SK-N-SH (cell line): ENCODE results near the gene LRMDA. TPM values are rescaled to one million over a fixed set of nuclear protein-coding genes. Genes with fewer than 3 reads are reported as not detected.

Experiments
- CTCF ChIA-PET: fragments of 300-600, 350-600 bp; formaldehyde crosslinking; extraction: SDS; loops from one replicate; lab custom pipeline; 2021; lab: Yijun Ruan, JAX
- POLR2A ChIA-PET: fragments of 350-600 bp; sonication (Branson Sonifier 250); formaldehyde crosslinking; extraction: SDS; loops from one replicate; lab custom pipeline; 2020; ENCODE audit warnings: antibody characterized with exemption, inconsistent platforms; lab: Yijun Ruan, JAX
- DNase-seq: peaks from one replicate; pipeline ENCODE4 v3.0.0; 2012
- H2AFZ ChIP-seq: fragments of 200-600 bp; sonication (generic); 2 replicates; pipeline ENCODE4 v1.8.1; 2016; ENCODE audit warnings: antibody characterized with exemption, mild to moderate bottlenecking, low read depth
- H3F3A ChIP-seq: fragments of 200-600 bp; sonication (generic); replicated peaks from 2 replicates; pipeline ENCODE3; 2016; ENCODE audit warnings: antibody characterized with exemption, mild to moderate bottlenecking; ENCODE audit not compliant: insufficient read depth
- H3K27ac ChIP-seq, 2 experiments: fragments of 200-500 bp in 1 of 2; fragments of 200-600 bp in 1 of 2; sonication (Bioruptor generic) in 1 of 2; sonication (generic), shearing (Covaris generic) in 1 of 2; 2 replicates each; pipeline versions ENCODE4 v1.5.1 to v1.6.1; 2014 to 2016; ENCODE audit warnings: low read depth in 2 of 2, inconsistent platforms in 1 of 2, low read length in 1 of 2, mild to moderate bottlenecking in 1 of 2, mixed read lengths in 1 of 2
- H3K27me3 ChIP-seq: fragments of 200-600 bp; sonication (generic), shearing (Covaris generic); 2 replicates; pipeline ENCODE4 v1.6.1; 2016; ENCODE audit warnings: mixed run types; ENCODE audit not compliant: insufficient read depth
- H3K36me3 ChIP-seq, 2 experiments: fragments of 200-500 bp in 1 of 2; fragments of 200-600 bp in 1 of 2; sonication (Bioruptor generic) in 1 of 2; sonication (generic) in 1 of 2; replicated peaks in 1 of 2; 2 replicates each; pipeline versions ENCODE3 to v1.5.1; 2014 to 2016; ENCODE audit warnings: low read length in 1 of 2, mild to moderate bottlenecking in 1 of 2; ENCODE audit not compliant: insufficient read depth in 2 of 2, control insufficient read depth in 1 of 2
- H3K4me1 ChIP-seq, 2 experiments: fragments of 200-500 bp in 1 of 2; fragments of 200-600 bp in 1 of 2; sonication (Bioruptor generic) in 1 of 2; sonication (generic), shearing (Covaris generic) in 1 of 2; 2 replicates each; pipeline versions ENCODE4 v1.5.1 to v1.6.1; 2014 to 2016; ENCODE audit warnings: low read depth in 1 of 2, low read length in 1 of 2, mixed run types in 1 of 2; ENCODE audit not compliant: insufficient read depth in 2 of 2, control insufficient read depth in 1 of 2
- H3K4me2 ChIP-seq: fragments of 200-600 bp; sonication (generic), shearing (Covaris generic); 2 replicates; pipeline ENCODE4 v1.6.1; 2017; ENCODE audit warnings: mixed run types
- H3K4me3 ChIP-seq, 2 experiments: fragments of 200-500 bp in 1 of 2; fragments of 200-600 bp in 1 of 2; sonication (Bioruptor generic) in 1 of 2; sonication (generic), shearing (Covaris generic) in 1 of 2; 2 replicates each; pipeline versions ENCODE4 v1.5.1 to v1.8.1; 2014 to 2016; ENCODE audit warnings: low read depth in 2 of 2, inconsistent platforms in 1 of 2, low read length in 1 of 2, mild to moderate bottlenecking in 1 of 2, mixed read lengths in 1 of 2, moderate library complexity in 1 of 2
- H3K79me2 ChIP-seq: fragments of 200-600 bp; sonication (generic); 2 replicates; pipeline ENCODE4 v1.8.1; 2017; ENCODE audit warnings: mild to moderate bottlenecking; ENCODE audit not compliant: insufficient read depth
- H3K9ac ChIP-seq: fragments of 200-600 bp; sonication (generic); 2 replicates; pipeline ENCODE4 v1.6.1; 2017; ENCODE audit warnings: mixed run types
- H3K9me2 ChIP-seq: fragments of 200-600 bp; sonication (generic); 2 replicates; pipeline ENCODE4 v1.6.1; 2017; ENCODE audit warnings: mixed run types
- H3K9me3 ChIP-seq: fragments of 200-600 bp; sonication (generic); 2 replicates; pipeline ENCODE4 v1.6.1; 2017; ENCODE audit warnings: mixed run types, mild to moderate bottlenecking, moderate library complexity
- H4K20me1 ChIP-seq: fragments of 200-600 bp; sonication (generic); 2 replicates; pipeline ENCODE4 v1.6.1; 2017; ENCODE audit warnings: mild to moderate bottlenecking, mixed run types; ENCODE audit not compliant: insufficient read depth
- CHD2 ChIP-seq: fragments of 150-350 bp; IDR thresholded peaks from 2 replicates; pipeline ENCODE4 v1.6.1; 2018; ENCODE audit warnings: low read length; ENCODE audit not compliant: partially characterized antibody
- EP300 ChIP-seq, 2 experiments: IDR thresholded peaks; 2 replicates each; pipeline versions ENCODE4 v1.4.0 to v1.6.1; 2012; ENCODE audit warnings: borderline replicate concordance in 1 of 2, low read depth in 1 of 2, low read length in 1 of 2
- FOSL2 ChIP-seq: IDR thresholded peaks from 2 replicates; pipeline ENCODE4 v1.4.0; 2012; ENCODE audit warnings: low read depth, mild to moderate bottlenecking, moderate library complexity, borderline replicate concordance
- GATA2 ChIP-seq: sonication (generic); formaldehyde crosslinking; IDR thresholded peaks from 2 replicates; pipeline ENCODE4 v1.5.0; 2020; ENCODE audit warnings: mild to moderate bottlenecking, missing genetic modification reagents
- MEF2A ChIP-seq: IDR thresholded peaks from 2 replicates; pipeline ENCODE4 v1.4.0; 2012; ENCODE audit warnings: low read depth, borderline replicate concordance
- NFIC ChIP-seq: IDR thresholded peaks from 2 replicates; pipeline ENCODE4 v1.4.0; 2012; ENCODE audit warnings: borderline replicate concordance
- NRF1 ChIP-seq: IDR thresholded peaks from 2 replicates; pipeline ENCODE4 v1.6.1; 2012; ENCODE audit warnings: low read depth, mild to moderate bottlenecking, low read length
- RFX5 ChIP-seq: IDR thresholded peaks from 2 replicates; pipeline ENCODE4 v1.6.1; 2012; ENCODE audit warnings: mild to moderate bottlenecking, improper control_type of control experiment, low read length
- SIN3A ChIP-seq: IDR thresholded peaks from 2 replicates; pipeline ENCODE4 v1.6.1; 2012; ENCODE audit warnings: low read depth, mild to moderate bottlenecking, low read length, moderate library complexity, borderline replicate concordance
- TCF12 ChIP-seq: IDR thresholded peaks from 2 replicates; pipeline ENCODE4 v1.4.0; 2012
- YY1 ChIP-seq: IDR thresholded peaks from 2 replicates; pipeline ENCODE4 v1.4.0; 2012; ENCODE audit warnings: low read depth, mild to moderate bottlenecking
- WGBS: methylation state at CpG from one replicate; pipeline ENCODE4 v1.1.6; 2017; ENCODE audit warnings: low lambda C conversion rate; 5-methylcytosine and 5-hydroxymethylcytosine counted together
- polyA plus RNA-seq, 3 experiments: library from polyadenylated mRNA; depleted of rRNA; stranded (reverse); fragments of >200 nt; gene quantifications; 2 replicates each; pipeline ENCODE4 v1.2.3, GENCODE V29; 2012
- TF ChIP-seq, protein P1 (sequence below): fragments of 200-600 bp; sonication (generic); IDR thresholded peaks from 2 replicates; pipeline ENCODE4 v1.6.1; 2017; ENCODE audit warnings: antibody characterized with exemption, mild to moderate bottlenecking, moderate library complexity
- TF ChIP-seq, protein P2 (sequence below): IDR thresholded peaks from 2 replicates; pipeline ENCODE4 v1.4.0; 2012; ENCODE audit warnings: low read depth
- TF ChIP-seq, protein P3 (sequence below): IDR thresholded peaks from 2 replicates; pipeline ENCODE4; 2012
- TF ChIP-seq, protein P4 (sequence below): fragments of 150-350 bp; IDR thresholded peaks from 2 replicates; pipeline ENCODE4 v1.6.1; 2016; ENCODE audit warnings: mild to moderate bottlenecking, low read depth, low read length
- TF ChIP-seq, protein P5 (sequence below): IDR thresholded peaks from 2 replicates; pipeline ENCODE4 v1.4.0; 2012; ENCODE audit warnings: low read depth, borderline replicate concordance

Gene LRMDA
- polyA plus RNA-seq, 1 of the 3 experiments (the other 2 are of a cell fraction), result 0.95 TPM

DNA sequence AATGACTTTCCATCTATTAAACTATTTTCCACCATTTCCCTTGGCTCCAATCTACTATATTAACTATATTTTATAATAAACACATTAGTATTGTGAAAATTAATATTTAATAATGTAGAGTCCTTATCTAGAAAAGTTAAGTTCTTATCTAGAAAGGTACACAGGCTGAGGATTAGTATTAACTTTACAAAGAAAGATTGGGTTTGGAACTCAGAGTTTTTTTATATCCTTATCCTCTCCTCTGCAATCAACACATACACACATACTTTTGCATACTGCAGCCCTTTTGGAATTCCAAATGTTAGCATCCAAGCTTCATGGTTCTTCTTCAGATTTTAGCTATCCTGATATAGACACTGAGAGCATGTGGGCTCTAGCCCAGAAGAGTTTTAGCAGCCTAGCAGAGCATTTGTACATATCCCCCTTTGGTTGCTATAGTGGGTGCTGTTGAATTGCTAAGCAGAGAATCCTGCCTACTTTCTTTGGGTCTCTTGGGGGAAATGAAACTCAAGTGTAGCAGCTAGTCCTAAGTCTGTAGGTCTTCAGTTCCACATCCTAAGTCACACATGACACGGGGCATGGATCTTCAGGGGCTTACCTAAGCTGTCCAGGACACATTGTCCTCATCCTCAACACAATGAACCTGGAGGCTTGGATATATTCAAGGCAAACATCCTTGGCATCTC lies 874.6 kb downstream of the LRMDA start:
- no peaks in the 10 kb centered on the region for H3K27me3 ChIP-seq
- no peak overlapping the region for H3K4me3 ChIP-seq
- WGBS, result 7% methylated on average over 1 of the region's 1 CpG
- CTCF ChIA-PET, result interaction anchor here (0.6 to 1.0 kb wide), 4 partner anchors 9 to 720 kb away, joined by 3 read pairs; no protein-coding TSS in a partner anchor
- H3K36me3 ChIP-seq, result no peaks in the 10 kb centered on the region
- peaks cover 11 to 15% of the 10 kb centered on the region in 2 experiments for H3K4me1 ChIP-seq
- H3K9ac ChIP-seq, result no peak overlapping the region
- no peak overlapping the region for H3K4me2 ChIP-seq
- POLR2A ChIA-PET, result no interaction called here
- no peak overlapping the region for H2AFZ ChIP-seq
- TF ChIP-seq CHD2, result no peak
- DNase-seq, result no peak
- H3K9me2 ChIP-seq, result no peaks in the 10 kb centered on the region
- H3K27ac ChIP-seq, result no peak overlapping the region
- H3K79me2 ChIP-seq, result no peaks in the 10 kb centered on the region
- H4K20me1 ChIP-seq, result no peaks in the 10 kb centered on the region
- H3F3A ChIP-seq, result peaks cover 21% of the 10 kb centered on the region
- no peaks in the 10 kb centered on the region for H3K9me3 ChIP-seq

DNA sequence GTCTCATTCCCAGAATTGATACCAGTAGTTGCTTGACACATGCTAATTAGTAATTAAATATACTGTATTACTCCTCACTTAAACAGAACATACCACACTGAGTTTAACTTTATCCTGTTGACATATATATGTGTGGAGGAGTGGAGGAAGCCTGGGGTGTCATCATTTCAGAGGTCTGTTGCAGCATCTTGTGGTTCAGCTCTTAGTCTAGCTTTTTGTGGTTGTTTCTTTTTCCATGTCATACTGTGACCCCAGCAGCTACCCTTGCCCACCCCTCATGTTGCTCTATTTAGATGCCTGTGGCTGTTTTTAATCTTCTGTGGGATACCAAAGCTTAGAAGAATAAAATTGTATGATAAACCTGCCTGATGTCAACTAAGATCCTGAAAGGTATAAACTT lies 875.4 kb downstream of the LRMDA start:
- TF ChIP-seq RFX5, result no peak
- TF ChIP-seq SIN3A, result no peak
- TF ChIP-seq, protein P1, sequence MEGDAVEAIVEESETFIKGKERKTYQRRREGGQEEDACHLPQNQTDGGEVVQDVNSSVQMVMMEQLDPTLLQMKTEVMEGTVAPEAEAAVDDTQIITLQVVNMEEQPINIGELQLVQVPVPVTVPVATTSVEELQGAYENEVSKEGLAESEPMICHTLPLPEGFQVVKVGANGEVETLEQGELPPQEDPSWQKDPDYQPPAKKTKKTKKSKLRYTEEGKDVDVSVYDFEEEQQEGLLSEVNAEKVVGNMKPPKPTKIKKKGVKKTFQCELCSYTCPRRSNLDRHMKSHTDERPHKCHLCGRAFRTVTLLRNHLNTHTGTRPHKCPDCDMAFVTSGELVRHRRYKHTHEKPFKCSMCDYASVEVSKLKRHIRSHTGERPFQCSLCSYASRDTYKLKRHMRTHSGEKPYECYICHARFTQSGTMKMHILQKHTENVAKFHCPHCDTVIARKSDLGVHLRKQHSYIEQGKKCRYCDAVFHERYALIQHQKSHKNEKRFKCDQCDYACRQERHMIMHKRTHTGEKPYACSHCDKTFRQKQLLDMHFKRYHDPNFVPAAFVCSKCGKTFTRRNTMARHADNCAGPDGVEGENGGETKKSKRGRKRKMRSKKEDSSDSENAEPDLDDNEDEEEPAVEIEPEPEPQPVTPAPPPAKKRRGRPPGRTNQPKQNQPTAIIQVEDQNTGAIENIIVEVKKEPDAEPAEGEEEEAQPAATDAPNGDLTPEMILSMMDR, result no peak
- TF ChIP-seq, protein P2, sequence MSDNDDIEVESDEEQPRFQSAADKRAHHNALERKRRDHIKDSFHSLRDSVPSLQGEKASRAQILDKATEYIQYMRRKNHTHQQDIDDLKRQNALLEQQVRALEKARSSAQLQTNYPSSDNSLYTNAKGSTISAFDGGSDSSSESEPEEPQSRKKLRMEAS, result no peak
- no peak for TF ChIP-seq MEF2A
- TF ChIP-seq YY1, result no peak
- no peak for TF ChIP-seq EP300 (IDR thresholded peaks at IDR 0.05; ENCODE audit: borderline replicate concordance in 1 of 2, low read depth in 1 of 2, low read length in 1 of 2)
- no peak for TF ChIP-seq GATA2 (CRISPR knock-in tag)
- TF ChIP-seq FOSL2, result no peak
- no peak for TF ChIP-seq NFIC
- TF ChIP-seq TCF12, result no peak
- TF ChIP-seq NRF1, result no peak
- TF ChIP-seq, protein P3, sequence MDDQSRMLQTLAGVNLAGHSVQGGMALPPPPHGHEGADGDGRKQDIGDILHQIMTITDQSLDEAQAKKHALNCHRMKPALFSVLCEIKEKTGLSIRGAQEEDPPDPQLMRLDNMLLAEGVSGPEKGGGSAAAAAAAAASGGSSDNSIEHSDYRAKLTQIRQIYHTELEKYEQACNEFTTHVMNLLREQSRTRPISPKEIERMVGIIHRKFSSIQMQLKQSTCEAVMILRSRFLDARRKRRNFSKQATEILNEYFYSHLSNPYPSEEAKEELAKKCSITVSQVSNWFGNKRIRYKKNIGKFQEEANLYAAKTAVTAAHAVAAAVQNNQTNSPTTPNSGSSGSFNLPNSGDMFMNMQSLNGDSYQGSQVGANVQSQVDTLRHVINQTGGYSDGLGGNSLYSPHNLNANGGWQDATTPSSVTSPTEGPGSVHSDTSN, result no peak
- TF ChIP-seq, protein P4, sequence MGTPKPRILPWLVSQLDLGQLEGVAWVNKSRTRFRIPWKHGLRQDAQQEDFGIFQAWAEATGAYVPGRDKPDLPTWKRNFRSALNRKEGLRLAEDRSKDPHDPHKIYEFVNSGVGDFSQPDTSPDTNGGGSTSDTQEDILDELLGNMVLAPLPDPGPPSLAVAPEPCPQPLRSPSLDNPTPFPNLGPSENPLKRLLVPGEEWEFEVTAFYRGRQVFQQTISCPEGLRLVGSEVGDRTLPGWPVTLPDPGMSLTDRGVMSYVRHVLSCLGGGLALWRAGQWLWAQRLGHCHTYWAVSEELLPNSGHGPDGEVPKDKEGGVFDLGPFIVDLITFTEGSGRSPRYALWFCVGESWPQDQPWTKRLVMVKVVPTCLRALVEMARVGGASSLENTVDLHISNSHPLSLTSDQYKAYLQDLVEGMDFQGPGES, result no peak
- TF ChIP-seq, protein P5, sequence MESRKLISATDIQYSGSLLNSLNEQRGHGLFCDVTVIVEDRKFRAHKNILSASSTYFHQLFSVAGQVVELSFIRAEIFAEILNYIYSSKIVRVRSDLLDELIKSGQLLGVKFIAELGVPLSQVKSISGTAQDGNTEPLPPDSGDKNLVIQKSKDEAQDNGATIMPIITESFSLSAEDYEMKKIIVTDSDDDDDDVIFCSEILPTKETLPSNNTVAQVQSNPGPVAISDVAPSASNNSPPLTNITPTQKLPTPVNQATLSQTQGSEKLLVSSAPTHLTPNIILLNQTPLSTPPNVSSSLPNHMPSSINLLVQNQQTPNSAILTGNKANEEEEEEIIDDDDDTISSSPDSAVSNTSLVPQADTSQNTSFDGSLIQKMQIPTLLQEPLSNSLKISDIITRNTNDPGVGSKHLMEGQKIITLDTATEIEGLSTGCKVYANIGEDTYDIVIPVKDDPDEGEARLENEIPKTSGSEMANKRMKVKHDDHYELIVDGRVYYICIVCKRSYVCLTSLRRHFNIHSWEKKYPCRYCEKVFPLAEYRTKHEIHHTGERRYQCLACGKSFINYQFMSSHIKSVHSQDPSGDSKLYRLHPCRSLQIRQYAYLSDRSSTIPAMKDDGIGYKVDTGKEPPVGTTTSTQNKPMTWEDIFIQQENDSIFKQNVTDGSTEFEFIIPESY, result no peak
- DNase-seq, result no peak
- POLR2A ChIA-PET, result no interaction called here

More for the DNA sequence above, 875.4 kb downstream of the LRMDA start:
- H3K9me3 ChIP-seq, result no peaks in the 10 kb centered on the region
- no peak overlapping the region for H2AFZ ChIP-seq
- no peaks in the 10 kb centered on the region for H3K27me3 ChIP-seq
- no peak overlapping the region for H3K27ac ChIP-seq
- H3K4me3 ChIP-seq, result no peak overlapping the region
- CTCF ChIA-PET, result interaction anchor here (0.6 to 1.2 kb wide), 3 partner anchors 9 to 804 kb away, joined by 3 read pairs; no protein-coding TSS in a partner anchor
- peaks cover 11 to 15% of the 10 kb centered on the region in 2 experiments for H3K4me1 ChIP-seq
- H3F3A ChIP-seq, result peaks cover 21% of the 10 kb centered on the region
- no peaks in the 10 kb centered on the region for H3K36me3 ChIP-seq
- no peak overlapping the region for H3K9ac ChIP-seq
- no peaks in the 10 kb centered on the region for H3K9me2 ChIP-seq
- H4K20me1 ChIP-seq, result no peaks in the 10 kb centered on the region
- no peaks in the 10 kb centered on the region for H3K79me2 ChIP-seq
- no peak overlapping the region for H3K4me2 ChIP-seq
